ENCODE data around the gene C4orf17. TPM values are rescaled to one million over a fixed set of nuclear protein-coding genes. Genes with fewer than 3 reads are reported as not detected.

The C4orf17 gene
- total RNA-seq, 1 donor from 2014 or later = not detected

GRCh38 chr4:99573735-99574368, 63.0 kb downstream of the C4orf17 start:
- TF ChIP-seq CTCF (IDR thresholded peaks at IDR 0.05; ENCODE audit: unreplicated experiment) = no peak
- Mint-ChIP-seq H3K27ac (ENCODE audit: unreplicated experiment) (no peak overlapping the region), H3K36me3 (ENCODE audit: low read depth, unreplicated experiment) (no peaks in the 10 kb centered on the region), H3K27me3 (ENCODE audit: unreplicated experiment) (no peaks in the 10 kb centered on the region), H3K4me1 (ENCODE audit: unreplicated experiment) (no peaks in the 10 kb centered on the region), H3K9me3 (ENCODE audit: unreplicated experiment) (no peaks in the 10 kb centered on the region), H3K4me3 (ENCODE audit: unreplicated experiment) (no peak overlapping the region)
- DNase-seq (ENCODE audit: low spot score) = no peak

GRCh38 chr4:99574530-99575324, 63.9 kb downstream of the C4orf17 start, which contains the start of gene MTTP:
MTTP (plus strand) TSS chr4:99574824; CDS start chr4:99574910, 86 bp downstream.
- TF ChIP-seq CTCF (IDR thresholded peaks at IDR 0.05; ENCODE audit: unreplicated experiment) = no peak
- H3K27me3 Mint-ChIP-seq (ENCODE audit: unreplicated experiment) = no peaks in the 10 kb centered on the region
- H3K4me1 Mint-ChIP-seq (ENCODE audit: unreplicated experiment) = no peaks in the 10 kb centered on the region
- no peaks in the 10 kb centered on the region for H3K9me3 Mint-ChIP-seq (ENCODE audit: unreplicated experiment)
- no peak for DNase-seq (ENCODE audit: low spot score)
- no peaks in the 10 kb centered on the region for H3K36me3 Mint-ChIP-seq (ENCODE audit: low read depth, unreplicated experiment)
- no peak within 1 kb of the TSS for H3K27ac Mint-ChIP-seq (ENCODE audit: unreplicated experiment)
- no peak within 1 kb of the TSS for H3K4me3 Mint-ChIP-seq (ENCODE audit: unreplicated experiment)

- no peaks in the 10 kb centered on the region for H3K27me3 Mint-ChIP-seq (ENCODE audit: unreplicated experiment)
- TF ChIP-seq CTCF (IDR thresholded peaks at IDR 0.05; ENCODE audit: unreplicated experiment) = no peak
- H3K9me3 Mint-ChIP-seq (ENCODE audit: unreplicated experiment) = no peaks in the 10 kb centered on the region
- H3K4me3 Mint-ChIP-seq (ENCODE audit: unreplicated experiment) = no peak overlapping the region
- no peaks in the 10 kb centered on the region for H3K36me3 Mint-ChIP-seq (ENCODE audit: low read depth, unreplicated experiment)
- H3K4me1 Mint-ChIP-seq (ENCODE audit: unreplicated experiment) = no peaks in the 10 kb centered on the region
- no peak overlapping the region for H3K27ac Mint-ChIP-seq (ENCODE audit: unreplicated experiment)
- no peak for DNase-seq (ENCODE audit: low spot score)
These were observed 67.9 kb downstream of the C4orf17 start for GRCh38 chr4:99578714-99579113.

GRCh38 chr4:99585516-99585915, 74.7 kb downstream of the C4orf17 start:
- no peaks in the 10 kb centered on the region for H3K36me3 Mint-ChIP-seq (ENCODE audit: low read depth, unreplicated experiment)
- no peak for DNase-seq (ENCODE audit: low spot score)
- H3K9me3 Mint-ChIP-seq (ENCODE audit: unreplicated experiment) = no peaks in the 10 kb centered on the region
- H3K27me3 Mint-ChIP-seq (ENCODE audit: unreplicated experiment) = no peaks in the 10 kb centered on the region
- no peak overlapping the region for H3K4me3 Mint-ChIP-seq (ENCODE audit: unreplicated experiment)
- H3K27ac Mint-ChIP-seq (ENCODE audit: unreplicated experiment) = no peak overlapping the region
- no peaks in the 10 kb centered on the region for H3K4me1 Mint-ChIP-seq (ENCODE audit: unreplicated experiment)
- no peak for TF ChIP-seq CTCF (IDR thresholded peaks at IDR 0.05; ENCODE audit: unreplicated experiment)

GRCh38 chr4:99586322-99586721, 75.5 kb downstream of the C4orf17 start:
- Mint-ChIP-seq H3K27me3 (ENCODE audit: unreplicated experiment) (no peaks in the 10 kb centered on the region), H3K9me3 (ENCODE audit: unreplicated experiment) (no peaks in the 10 kb centered on the region), H3K4me1 (ENCODE audit: unreplicated experiment) (no peaks in the 10 kb centered on the region), H3K27ac (ENCODE audit: unreplicated experiment) (no peak overlapping the region), H3K4me3 (ENCODE audit: unreplicated experiment) (no peak overlapping the region), H3K36me3 (ENCODE audit: low read depth, unreplicated experiment) (no peaks in the 10 kb centered on the region)
- no peak for DNase-seq (ENCODE audit: low spot score)
- TF ChIP-seq CTCF (IDR thresholded peaks at IDR 0.05; ENCODE audit: unreplicated experiment) = no peak

Data from endothelial cell (in vitro differentiated cells).